Tibial artery (tissue), 4 donors: ENCODE results near the gene CXCR4.

ENCODE experiments used
- DNase-seq, 2 donors: peaks; one replicate each; pipeline ENCODE4 v3.0.0-alpha.2; 2019
- H3K27ac ChIP-seq, 2 donors: fragments of 200-600 bp; sonication (generic) in 1 of 2; 1 replicate in 1 of 2; 2 replicates in 1 of 2; pipeline ENCODE4 v1.5.1; 2018 to 2019; ENCODE audit warnings: mild to moderate bottlenecking in 1 of 2
- H3K27me3 ChIP-seq, 2 donors: fragments of 200-600 bp; sonication (generic) in 1 of 2; one replicate each; pipeline versions ENCODE4 v1.5.1 to v1.6.0; 2016 to 2019
- H3K36me3 ChIP-seq, 3 donors: fragments of 200-600 bp; sonication (generic) in 2 of 3; one replicate each; pipeline ENCODE4 v1.5.1; 2016 to 2019; ENCODE audit warnings: mild to moderate bottlenecking in 2 of 3
- H3K4me1 ChIP-seq, 4 donors: fragments of 200-600 bp; sonication (generic) in 2 of 4; 1 replicate in 3 of 4; 2 replicates in 1 of 4; pipeline ENCODE4 v1.5.1; 2016 to 2019
- H3K4me3 ChIP-seq, 2 donors: fragments of 200-600 bp; sonication (generic) in 1 of 2; 1 replicate in 1 of 2; 2 replicates in 1 of 2; pipeline ENCODE4 v1.5.1; 2018 to 2019; ENCODE audit warnings: mild to moderate bottlenecking in 2 of 2
- H3K9me3 ChIP-seq, 3 donors: fragments of 200-600 bp; sonication (generic) in 1 of 3; one replicate each; pipeline ENCODE4 v1.5.1; 2016 to 2019
- CTCF ChIP-seq, 2 experiments: fragments of 200-600 bp in 1 of 2; fragments of 450-650 bp in 1 of 2; IDR thresholded peaks; one replicate each; pipeline ENCODE4 v1.5.1; 2017 to 2019; ENCODE audit warnings: antibody characterized with exemption in 2 of 2, mild to moderate bottlenecking in 1 of 2, moderate library complexity in 1 of 2
- intact Hi-C: fragments of 100-400 bp; cut with DNase I; formaldehyde crosslinking; loops from one replicate; pipeline ENCODE4 v1.15.0; 2023; ENCODE audit warnings: low total_unique reads

The CXCR4 gene

DNA sequence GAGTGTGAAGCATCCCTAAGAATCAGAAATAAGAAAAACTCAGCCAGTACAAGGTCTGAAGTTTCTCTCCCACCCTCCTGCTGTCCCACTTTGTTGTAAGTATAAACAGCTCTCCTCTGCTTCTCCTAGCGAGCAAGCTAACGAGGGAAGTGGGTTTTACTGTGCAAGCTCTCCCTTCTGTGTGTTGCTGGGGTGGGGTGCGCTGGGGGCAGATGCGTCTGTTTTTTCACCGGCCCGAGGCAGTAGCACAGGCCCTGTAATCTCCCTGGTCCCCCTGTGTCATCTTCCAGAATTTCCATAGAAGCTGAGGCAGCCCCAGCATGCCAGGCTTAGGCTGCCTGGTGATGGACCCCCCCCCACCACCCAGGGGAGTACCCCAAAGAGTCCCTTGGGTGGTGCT, 9.4 kb upstream of the CXCR4 start:
- no peak overlapping the region for H3K27ac ChIP-seq
- H3K27me3 ChIP-seq: peaks cover 0 to 12% of the 10 kb centered on the region in 2 donors
- H3K4me3 ChIP-seq: no peak overlapping the region
- peaks cover 0 to 5% (median 0%) of the 10 kb centered on the region in 4 donors for H3K4me1 ChIP-seq
- intact Hi-C loops: no loop called here
- DNase-seq: no peak
- no peak for TF ChIP-seq CTCF (IDR thresholded peaks at IDR 0.05)
- H3K9me3 ChIP-seq: no peaks in the 10 kb centered on the region
- H3K36me3 ChIP-seq: no peaks in the 10 kb centered on the region

GRCh38 chr2:136126421-136126926, 8.5 kb upstream of the CXCR4 start:
- peaks cover 0 to 17% of the 10 kb centered on the region in 2 donors for H3K27me3 ChIP-seq
- no peak for TF ChIP-seq CTCF (IDR thresholded peaks at IDR 0.05)
- no peak overlapping the region for H3K27ac ChIP-seq
- intact Hi-C loops: no loop called here
- H3K36me3 ChIP-seq: no peaks in the 10 kb centered on the region
- DNase-seq: no peak
- no peaks in the 10 kb centered on the region for H3K9me3 ChIP-seq
- no peak overlapping the region for H3K4me3 ChIP-seq
- peaks cover 0 to 5% (median 0%) of the 10 kb centered on the region in 4 donors for H3K4me1 ChIP-seq

DNA sequence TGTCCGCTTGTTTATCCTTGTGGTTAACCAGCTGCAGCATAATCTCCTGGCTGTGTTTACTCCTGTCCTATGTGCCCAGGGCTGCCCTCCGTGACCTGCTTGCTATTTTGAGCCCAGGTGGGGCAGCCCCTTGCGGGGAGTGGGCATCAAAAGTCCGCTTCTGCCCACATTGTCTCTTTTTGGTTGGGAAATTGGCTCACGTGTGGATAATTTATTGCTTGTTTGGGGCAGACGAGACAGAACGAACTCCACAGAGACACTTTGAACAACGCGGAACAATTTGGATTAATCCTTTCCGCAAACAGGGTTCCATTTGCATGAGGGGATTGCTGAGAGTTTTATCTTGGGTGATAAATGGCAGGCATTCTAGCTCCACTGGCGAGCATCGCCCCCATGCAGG, 8.1 kb upstream of the CXCR4 start:
- intact Hi-C loops: no loop called here
- H3K4me3 ChIP-seq: no peak overlapping the region
- H3K27ac ChIP-seq: no peak overlapping the region
- H3K27me3 ChIP-seq: peaks cover 0 to 21% of the 10 kb centered on the region in 2 donors
- DNase-seq: no peak
- TF ChIP-seq CTCF (IDR thresholded peaks at IDR 0.05): no peak
- H3K9me3 ChIP-seq: no peaks in the 10 kb centered on the region
- peaks cover 0 to 5% (median 0%) of the 10 kb centered on the region in 4 donors for H3K4me1 ChIP-seq
- H3K36me3 ChIP-seq: no peaks in the 10 kb centered on the region

DNA sequence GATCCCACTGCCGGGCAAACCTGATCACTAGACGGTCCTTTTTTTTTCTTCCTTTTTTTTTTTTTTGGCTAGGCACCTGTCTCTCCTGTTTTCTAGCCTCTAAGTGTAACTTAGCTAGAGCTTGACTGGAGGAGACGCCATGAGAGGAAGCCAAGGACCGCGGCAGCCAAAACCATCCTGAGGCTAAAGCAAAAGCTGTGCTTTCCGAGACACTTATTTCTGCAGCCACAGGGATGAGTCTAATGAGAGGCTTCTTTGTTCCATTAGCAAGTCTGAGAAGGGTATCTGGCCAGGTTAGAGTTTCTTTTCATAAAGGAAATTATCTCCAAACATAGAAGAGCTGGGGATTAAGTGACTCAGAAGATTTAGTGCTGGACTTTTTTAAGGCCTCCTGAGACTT, 7.3 kb upstream of the CXCR4 start:
- Histone ChIP-seq H3K27ac (no peak overlapping the region), H3K27me3 (peaks cover 0 to 29% of the 10 kb centered on the region in 2 donors), H3K36me3 (no peaks in the 10 kb centered on the region), H3K4me1 (peaks cover 0 to 5% (median 0%) of the 10 kb centered on the region in 4 donors), H3K4me3 (no peak overlapping the region), H3K9me3 (no peaks in the 10 kb centered on the region)
- DNase-seq: no peak
- TF ChIP-seq CTCF (IDR thresholded peaks at IDR 0.05): no peak
- intact Hi-C loops: no loop called here

DNA sequence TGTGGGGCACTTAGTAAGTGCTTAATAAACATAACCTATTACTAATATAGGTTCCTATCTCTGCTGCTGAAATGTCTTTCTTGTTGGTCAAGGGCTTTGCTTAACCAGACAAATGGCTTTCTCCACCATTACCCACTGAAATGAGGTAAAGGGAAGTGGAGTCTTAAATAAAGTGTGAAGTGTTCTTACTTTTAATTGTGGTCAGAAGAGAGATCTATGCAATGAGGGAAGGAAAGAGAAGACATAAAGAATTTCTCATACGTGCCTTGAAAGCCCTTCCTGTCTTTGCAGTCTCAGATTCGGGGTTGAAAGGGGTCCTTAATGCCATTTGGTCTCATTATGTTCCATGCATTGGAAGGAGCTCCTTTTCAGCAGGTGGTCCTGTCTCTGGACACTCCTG, 6.9 kb upstream of the CXCR4 start:
- no peak for DNase-seq
- Histone ChIP-seq H3K27me3 (peaks cover 0 to 33% of the 10 kb centered on the region in 2 donors), H3K36me3 (no peaks in the 10 kb centered on the region), H3K27ac (no peak overlapping the region), H3K4me1 (peaks cover 0 to 5% (median 0%) of the 10 kb centered on the region in 4 donors), H3K9me3 (no peaks in the 10 kb centered on the region), H3K4me3 (no peak overlapping the region)
- TF ChIP-seq CTCF (IDR thresholded peaks at IDR 0.05): no peak
- intact Hi-C loops: no loop called here

DNA sequence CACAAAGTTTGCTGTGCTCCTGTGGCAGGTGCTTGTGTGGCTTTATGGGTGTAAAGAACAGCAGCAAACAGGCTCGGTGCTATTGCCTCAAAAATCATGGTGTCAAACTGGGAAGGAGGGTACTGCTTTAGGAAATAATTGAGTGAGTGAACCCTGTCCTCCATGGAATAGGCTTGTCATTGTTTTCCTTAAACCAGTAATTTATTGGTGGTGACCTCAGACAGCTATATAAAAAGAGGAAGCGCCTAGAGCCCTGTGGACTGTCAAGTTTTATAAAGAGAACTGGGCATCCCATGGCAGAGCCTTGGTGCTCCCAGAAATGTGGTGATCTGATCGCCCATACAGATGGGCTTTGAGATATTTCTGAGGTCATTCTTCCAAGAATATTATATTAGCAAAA, 4.7 kb upstream of the CXCR4 start:
- DNase-seq: no peak
- H3K27me3 ChIP-seq: peaks cover 0 to 45% of the 10 kb centered on the region in 2 donors
- H3K4me1 ChIP-seq: peaks cover 0 to 26% (median 16%) of the 10 kb centered on the region in 4 donors
- no peaks in the 10 kb centered on the region for H3K9me3 ChIP-seq
- H3K36me3 ChIP-seq: no peaks in the 10 kb centered on the region
- no peak overlapping the region for H3K27ac ChIP-seq
- no peak overlapping the region for H3K4me3 ChIP-seq
- TF ChIP-seq CTCF (IDR thresholded peaks at IDR 0.05): no peak
- intact Hi-C loops: no loop called here
